NCI-H1436 (cell line): Measurements from ENCODE around the gene BTG3.

Experiments
- DNase-seq: peaks from one replicate; lab custom pipeline; 2025; lab: John Stamatoyannopoulos, UW

Gene BTG3, protein sequence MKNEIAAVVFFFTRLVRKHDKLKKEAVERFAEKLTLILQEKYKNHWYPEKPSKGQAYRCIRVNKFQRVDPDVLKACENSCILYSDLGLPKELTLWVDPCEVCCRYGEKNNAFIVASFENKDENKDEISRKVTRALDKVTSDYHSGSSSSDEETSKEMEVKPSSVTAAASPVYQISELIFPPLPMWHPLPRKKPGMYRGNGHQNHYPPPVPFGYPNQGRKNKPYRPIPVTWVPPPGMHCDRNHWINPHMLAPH

DNA sequence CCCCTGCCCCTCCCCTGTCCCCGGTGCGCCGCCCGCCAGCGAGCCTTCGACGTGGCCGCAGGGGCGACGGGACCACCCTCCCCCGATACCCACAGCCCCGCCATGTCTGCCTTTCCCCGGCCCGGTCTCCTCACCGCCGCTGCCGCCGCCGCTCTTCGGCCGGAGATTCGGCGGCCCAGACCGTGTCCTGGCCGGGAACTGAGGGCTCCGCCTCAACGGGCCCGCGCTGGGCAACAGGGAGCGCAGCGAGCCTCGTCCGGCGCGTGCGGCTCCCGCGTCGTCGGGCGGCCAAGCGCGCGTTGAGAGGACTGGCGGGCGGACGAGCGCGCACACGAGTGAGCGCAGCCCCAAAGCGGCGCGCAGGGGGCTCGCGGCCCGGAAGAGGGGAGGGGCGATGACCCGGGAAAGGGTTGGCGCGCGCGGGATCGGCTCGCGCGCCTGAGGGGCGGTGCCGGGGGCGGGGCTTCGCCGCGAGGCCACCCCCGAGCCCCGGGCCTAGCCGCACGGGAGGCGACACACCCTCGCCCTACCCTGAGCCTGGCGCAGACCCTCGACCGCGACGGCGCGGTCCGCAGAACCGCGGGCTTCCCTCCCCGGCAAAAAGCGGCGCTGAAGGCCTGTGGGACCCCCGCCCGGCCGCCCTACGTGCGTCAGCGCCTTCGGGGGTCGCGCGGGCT lies at the start of gene BTG3:
Gene BTG3, minus strand, starts transcription at position 337 of the 677 bp plus-strand sequence. CDS start 3,757 bp downstream, outside the sequence.
- DNase-seq = peak; percentile 80

DNA sequence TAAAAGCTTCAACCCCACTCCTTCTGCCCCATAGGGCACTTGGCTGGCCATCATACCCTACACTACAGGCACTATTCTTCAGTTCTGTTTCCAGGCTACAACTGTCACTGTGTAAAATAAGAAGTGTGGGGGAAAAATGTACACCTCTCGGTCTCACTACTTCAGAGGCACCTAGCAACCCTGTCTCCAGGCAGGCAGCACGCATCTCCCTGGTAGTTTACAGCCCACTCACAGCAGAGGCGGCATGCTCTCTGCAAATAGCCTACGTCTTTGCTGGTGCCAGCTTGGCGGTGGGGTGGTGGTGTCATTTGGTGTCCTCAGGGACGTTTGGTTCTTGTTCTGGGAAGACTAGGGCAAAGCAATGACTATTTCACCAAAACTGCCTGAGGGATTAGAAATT lies 48.2 kb upstream of the BTG3 start:
- DNase-seq = peak; percentile 61

DNA sequence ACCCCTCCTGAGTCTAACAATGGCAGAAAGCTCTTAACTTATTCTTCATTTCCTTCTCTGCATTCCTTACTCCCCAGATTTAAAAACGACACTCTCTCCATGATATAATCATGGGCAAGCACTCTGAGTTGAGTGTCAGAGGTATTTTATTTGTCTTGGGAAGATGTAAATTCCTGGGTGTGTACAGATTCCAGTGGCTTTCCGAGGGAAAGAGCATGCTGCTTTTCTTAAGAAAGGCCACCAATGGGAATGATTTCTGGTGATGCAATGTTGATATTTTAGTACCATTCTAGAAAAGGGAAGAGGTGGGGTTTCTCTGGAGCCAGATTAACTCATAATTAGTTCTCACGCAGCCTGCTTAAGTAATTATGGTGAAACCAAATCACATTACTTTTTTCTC lies 47.8 kb upstream of the BTG3 start:
- DNase-seq = no peak

DNA sequence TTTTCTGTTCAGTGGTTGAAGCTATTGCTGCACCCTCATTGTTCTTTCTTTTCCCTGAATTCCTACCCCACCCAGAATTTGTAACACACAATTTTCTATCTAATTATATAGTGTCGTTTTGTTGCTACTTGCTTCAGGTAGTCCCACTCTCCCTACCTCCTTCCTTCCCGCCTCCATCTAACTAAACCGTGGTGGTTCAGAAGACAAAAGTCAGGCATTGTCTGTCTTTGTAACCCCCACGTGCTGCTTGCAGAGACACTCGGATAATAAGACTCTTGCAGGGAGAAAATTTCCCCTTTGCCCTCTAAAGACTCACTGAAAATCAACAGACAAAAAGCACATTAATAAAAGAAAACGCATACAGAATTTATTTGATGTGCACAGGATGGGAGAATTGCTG lies 46.2 kb upstream of the BTG3 start:
- DNase-seq = no peak

DNA sequence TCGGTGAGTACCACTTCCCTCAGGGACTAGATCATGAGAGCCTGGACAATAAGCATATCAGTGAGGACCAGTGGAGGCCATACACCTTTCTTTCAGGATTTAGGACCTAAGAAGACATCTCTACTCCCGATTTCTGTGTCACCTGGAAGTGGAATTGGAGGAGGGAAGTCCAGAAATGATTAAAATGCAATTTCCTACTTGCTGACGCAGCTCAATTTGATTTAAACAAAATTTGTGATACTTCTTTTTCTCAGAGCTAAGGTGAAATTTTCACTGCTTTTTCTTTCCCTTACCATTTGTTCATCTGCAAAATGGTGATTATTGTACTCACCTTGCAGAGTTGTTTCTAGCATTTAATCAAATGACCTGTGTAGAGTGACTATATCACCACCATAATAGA lies 38.8 kb upstream of the BTG3 start:
- DNase-seq = no peak

DNA sequence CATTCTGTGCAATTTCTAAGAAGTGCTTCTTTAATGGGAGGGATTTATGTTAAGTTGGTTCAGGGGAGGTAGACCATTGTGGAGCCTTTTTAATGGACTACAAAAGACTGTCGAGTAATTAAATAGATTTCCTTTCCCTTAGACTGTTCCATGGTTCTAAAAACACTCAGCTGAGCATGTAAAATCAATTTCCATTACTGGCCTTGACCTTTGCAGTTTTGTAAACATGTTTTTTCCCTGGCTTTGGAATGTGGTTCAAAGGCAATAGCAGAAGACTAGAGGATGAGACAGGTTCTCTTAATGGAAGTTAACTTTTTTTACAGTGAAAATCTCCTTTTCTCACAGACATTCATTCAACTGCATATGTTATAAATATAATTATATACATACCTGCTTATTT lies 37.6 kb upstream of the BTG3 start:
- DNase-seq = peak; percentile 15

DNA sequence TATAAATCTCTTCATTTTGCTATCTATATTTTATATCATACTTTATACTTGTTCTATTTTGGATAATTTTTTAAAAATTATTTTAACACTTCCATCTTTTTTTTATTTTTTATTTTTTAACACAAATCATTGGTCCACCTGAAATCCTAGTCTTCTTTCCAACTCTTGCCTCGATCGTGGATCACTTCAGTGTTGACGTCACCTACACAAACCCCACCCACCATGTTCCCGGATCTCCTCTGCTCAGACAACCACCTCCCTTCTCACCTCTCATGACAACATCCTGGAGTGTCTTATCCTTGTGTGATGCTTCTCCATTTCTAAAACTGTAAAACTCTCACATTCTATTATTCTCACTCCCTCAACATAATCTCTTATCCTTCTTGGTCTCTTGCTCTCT lies 34.1 kb upstream of the BTG3 start:
- no peak for DNase-seq

DNA sequence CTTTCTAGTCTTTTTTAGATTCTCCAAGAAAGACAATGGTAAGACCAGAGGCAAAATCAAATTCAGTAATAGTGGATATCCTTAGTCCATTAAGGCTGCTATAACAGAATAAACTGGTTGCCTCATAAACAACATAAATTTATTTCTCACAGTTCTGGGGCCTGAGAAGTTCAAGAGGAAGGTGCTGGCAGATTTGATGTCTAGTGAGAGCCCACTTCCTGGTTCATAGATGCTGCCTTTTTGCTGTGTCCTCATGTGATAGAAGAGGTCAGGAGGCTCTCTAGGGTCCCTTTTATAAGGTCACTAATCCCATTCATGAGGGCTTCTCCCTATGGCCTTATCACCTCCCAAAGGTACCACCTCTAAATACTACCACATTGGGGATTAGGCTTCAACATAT lies 31.5 kb upstream of the BTG3 start:
- DNase-seq = no peak

DNA sequence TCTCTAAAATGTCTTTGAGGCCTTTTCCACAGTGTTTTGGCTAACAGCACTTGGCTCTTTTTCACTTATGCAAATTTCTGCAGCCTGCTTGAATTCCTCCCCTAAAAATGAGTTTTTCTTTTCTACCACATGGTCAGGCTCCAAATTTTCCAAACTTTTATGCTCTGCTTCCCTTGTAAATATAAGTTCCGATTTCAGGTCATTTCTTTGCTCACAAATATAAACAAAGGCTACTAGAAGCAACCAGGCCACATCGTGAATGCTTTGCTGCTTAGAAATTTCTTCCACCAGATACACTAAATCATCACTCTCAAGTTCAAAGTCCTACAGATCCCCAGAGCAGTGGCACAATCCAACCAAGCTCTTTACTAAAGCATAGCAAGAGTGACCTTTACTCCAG lies 28.1 kb upstream of the BTG3 start:
- DNase-seq = no peak

DNA sequence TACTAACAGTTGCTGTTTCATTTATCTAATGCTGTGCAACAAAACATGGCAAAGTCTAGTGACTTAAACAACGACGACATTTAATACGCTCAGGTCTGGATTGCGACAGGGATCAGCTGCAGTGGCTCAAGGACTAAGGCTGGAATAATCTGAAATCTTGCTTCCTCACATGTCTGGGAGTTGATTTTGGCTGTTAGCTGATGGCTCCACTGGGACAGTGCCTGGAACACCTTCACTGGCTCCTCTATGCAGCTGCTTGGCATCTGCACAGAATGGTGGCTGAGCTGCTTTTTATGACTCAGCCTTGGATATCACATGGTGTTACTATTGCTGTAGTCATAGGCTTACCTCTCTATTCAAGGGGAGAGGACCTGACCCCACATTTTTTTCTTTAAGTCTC lies 24.0 kb upstream of the BTG3 start:
- no peak for DNase-seq

DNA sequence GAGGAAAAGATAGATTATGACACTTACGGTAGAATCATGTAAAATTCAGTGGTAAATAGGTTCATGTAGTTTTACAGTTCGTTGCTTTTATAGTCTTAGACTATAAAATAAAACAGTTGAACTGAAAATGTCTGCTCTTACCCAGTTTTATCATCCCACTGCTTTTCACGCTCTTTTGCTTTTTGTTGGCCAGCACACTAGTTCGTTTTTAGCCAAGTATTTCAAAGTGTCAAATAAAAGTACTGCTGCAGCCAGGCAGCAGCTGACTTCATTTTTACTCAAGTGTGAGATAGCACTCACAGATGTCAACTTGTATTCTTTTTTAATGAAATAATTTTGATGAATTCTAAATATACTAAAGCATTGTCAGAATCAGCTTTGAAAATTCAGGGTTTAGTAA lies 18.5 kb upstream of the BTG3 start:
- no peak for DNase-seq

DNA sequence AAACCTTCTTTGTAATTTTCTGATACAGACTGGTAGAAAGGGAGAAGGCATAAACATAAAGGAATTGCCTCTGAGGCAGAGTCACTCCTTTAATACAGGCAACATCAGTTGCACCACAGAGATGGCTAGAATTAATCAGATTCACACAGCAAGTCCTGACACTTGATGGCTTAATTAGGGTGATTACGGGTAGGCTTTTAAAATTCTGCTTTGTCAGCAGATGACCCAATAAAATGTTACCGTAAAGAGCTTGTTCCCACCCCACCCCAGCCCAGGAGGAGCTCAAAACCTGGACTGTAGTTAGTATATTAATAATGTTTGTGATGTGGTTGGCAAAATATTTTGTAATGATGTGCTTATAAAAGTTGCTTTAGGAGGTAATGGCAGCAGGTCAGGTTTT lies 9.3 kb upstream of the BTG3 start:
- DNase-seq = no peak

DNA sequence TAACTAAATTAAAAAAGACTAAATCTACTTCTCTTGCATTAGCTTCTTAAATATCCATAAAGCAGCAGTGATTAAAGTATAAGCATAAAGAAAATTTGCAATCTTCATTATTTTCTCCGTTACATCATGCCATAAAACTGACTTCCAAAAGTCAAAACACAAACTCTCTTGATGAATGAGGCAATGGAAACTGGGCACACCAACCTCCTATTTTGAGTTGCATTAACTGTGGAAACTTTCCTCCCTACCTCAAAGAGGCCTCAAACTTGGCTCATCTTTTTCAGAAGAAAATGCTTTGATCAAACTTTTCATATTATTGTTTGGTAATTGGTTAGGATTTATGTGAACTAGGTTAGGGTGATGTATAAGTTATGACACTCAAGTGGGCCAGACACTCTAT lies 4.1 kb upstream of the BTG3 start:
- no peak for DNase-seq

DNA sequence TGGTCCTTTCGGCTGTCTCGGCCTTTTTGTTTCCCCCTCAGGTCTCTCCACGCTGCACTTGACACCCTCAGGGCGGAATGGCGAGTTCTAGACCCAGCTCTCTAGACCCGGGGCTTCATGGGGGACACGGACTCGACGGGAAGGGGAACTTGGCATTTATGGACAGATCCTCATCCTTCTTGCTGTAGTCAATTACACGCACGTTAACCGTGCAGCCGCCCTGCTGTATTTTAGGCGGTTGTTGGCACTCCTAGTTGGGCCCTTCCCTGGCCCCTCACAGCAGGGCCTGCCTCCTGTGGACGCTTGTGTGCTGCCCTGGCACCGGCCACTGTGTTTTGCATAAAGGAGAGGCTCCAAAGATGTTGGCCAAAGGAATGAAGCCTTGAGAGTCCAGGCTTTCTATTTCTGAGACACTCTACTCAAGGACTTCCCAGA lies 558 bp upstream of the BTG3 start:
- no peak for DNase-seq

DNA sequence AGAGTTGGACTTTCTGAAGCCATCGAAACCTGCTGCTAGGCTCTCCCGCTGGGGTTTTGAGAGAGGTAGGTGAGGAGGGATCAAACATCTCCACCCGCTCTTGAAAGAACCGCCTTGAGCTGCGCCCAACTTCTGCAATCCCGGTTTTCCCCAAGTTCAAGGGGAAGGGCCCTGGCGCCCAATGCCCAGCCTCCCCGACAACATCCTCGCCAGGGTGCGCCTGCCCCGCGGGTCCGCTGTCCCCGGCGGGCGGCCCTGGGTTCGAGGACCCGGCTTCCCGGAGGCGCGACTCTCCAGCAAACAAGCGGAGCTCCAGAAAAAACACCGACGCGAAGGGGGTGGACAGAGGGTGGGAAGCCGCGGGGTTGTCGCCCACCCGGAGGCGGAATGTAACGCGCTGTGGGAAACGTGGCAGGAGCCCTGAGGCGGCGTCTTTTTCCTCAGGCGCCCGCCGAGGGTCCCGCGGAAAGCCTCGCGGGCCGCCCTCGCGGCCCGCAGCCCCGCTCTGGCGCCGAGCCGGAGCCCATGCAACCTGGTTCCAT lies 607 bp downstream of the BTG3 start:
- no peak for DNase-seq

DNA sequence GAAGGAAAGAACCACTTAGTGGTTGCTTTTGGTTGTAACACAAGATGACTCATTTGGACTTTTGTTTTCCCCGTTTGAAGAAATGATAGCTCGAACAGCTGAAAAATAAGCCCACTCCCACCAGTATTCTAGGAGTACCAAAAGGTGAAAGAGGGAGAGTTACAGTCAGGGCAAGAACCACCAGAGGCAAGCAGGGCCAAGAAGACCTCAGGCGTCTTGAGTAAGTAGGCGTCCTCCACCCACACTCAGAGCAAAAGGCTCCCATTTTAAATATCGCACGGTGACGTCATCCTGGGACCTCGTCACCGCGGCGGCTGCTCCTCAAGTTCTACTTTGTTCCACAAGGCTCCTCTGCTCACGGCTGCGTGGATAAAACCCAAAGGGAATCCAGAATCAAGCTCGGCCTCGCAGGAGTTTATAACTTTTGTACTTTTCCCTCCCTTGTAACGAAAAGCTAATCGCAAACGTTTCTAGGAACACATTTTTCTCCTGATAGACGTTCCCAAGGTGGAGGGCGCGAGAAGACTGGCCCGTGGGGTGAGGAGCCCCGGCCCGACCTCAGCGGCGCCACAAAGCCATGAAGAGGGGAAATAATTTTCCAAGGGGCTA lies 1.2 kb downstream of the BTG3 start:
- DNase-seq = peak; percentile 85

DNA sequence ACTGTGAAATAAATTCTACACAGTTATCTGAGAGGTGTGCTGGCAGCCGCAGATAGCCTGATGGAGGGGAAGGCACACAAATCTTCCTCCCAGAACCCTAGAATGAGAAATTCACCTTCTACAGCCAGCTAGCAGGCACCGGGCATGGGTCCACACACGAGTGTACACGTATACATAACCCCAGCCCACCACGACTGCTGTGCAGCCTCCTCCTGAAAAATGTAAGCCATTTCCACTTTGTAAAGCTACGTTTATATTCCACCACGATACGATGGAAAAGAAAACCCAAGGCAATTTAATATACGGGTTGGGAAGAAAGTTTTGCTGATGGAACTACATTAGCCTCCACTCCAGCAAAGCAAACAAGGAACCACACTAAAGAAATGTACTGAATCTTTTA lies 1.8 kb downstream of the BTG3 start:
- DNase-seq = no peak

DNA sequence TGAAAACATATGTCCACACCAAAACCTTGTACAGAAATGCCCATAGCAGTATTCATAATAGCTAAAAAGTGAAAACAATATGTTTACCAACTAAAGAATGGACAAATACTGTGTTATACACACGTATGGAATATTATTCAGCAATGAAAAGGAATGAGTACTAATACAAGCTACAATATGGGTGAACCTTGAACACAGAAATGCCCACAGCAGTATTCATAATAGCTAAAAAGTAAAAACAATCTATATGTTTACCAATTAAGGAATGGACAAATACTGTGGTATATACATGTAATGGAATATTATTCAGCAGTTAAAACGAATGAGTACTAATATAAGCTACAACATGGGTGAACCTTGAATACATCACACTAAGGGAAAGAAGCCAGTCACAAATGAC lies 3.0 kb downstream of the BTG3 start:
- no peak for DNase-seq

DNA sequence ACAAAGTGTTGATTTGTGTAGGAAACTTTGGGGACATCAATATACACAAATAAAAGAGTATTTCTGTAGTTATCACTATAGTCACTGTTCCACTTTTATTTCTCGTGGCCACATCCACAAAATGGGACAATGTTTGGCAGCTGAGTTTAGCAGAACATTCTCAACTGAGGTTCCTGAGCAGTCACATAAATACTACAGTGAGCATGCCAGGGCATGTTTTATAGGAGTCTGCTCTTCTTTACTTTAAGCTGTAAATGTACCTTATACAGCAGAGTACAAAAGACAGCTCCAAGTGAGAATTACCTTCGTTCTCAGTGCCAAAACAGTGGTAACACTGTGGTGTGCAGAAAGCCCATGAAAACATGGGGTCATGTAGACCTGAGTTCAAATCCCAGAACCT lies 5.0 kb downstream of the BTG3 start:
- DNase-seq = no peak

DNA sequence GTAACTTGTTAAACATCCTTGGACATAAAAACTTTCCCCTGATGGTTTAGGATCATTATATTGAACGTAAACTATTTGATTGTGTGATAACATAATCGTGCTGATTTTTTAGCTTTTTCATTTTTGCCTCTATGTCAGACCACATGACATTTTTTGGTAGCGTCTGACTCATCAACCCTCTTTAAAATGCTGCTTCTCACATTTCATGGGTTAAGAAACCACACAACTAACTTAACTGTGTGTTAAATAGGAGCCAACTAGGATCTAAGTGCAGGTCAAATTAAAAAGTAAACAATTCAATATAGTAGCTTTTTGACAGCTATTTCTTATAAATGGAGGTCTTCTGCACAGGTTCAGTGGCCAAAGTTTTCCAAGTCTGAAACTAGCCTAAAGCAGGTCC lies 9.8 kb downstream of the BTG3 start:
- no peak for DNase-seq

DNA sequence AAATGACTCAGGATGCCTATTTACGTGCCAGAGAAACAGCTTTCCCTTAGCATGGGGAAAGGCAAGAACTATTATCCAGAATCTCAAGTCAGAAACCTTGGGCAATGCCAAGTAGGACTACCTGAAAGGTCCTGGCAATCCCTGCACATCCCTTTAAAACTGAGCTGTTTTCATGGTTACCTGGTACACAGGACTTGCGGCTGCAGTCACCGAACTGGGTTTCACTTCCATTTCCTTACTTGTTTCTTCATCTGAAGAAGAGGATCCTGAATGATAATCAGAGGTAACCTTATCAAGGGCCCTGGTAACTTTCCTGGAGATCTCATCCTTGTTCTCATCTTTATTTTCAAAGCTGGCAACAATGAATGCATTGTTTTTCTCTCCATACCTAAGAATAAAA lies 14.3 kb downstream of the BTG3 start:
- DNase-seq = no peak

DNA sequence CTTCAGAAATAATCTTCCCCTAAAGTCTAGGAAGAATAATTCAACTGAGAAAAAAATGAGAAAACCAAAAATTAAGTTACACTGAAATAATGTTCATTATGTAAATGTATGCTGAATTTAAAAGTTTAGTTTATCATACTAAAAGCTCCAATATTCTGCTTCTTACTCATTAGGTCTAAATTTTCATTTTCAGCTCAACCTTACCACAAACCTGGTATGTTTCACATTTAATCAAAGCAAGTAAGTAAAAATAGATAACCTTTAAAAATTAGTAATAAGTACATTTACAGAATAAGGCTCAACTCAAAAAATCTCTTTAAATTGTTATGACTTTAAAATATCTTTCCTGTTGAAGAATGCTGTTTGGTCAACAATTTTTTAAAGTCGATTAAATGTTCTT lies 15.0 kb downstream of the BTG3 start:
- no peak for DNase-seq

DNA sequence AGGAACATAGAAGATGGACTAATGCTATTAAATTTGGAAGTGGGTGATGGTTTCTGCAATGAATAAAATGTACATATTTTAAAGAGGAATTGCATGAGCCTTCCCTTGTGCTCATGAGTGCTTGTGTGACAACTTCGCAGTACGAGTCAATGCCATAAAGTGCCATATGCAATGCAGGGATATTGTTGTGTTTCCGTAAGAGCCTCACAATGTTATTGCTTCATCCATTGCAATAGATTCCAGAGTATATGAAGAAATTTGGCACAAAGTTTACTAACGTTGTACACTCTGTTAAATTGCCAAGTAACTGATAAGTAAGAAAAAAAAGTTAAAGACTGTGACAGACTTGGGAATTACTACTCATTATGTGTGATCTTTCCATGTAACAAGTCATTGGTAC lies 22.3 kb downstream of the BTG3 start:
- DNase-seq = no peak
